IPS-NIHi11 (cell line): ENCODE results near the gene ARL4A.

ENCODE experiments used
- DNase-seq: peaks from one replicate; pipeline ENCODE4 v3.0.0; 2012; ENCODE audit warnings: mixed read lengths, low spot score

Gene ARL4A

DNA sequence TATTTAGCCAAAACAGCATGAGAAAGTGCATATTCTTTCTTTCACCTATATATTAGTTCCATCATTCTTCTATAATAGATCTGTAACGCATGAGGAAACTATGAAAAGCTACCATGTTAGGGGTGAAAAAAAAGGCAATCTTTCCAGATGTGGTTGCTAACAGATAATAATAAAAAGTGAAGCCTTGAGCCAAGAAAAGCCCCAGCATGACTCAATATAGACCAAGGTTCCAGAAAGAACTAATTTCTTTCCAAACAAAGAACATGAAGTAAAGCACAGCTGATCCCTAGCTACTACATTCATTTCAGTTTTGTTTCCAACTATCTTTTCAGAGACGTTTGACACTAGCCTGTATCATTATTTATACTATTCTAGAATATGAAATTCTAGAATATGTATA is 16.4 kb downstream of the ARL4A start:
- DNase-seq = no peak

DNA sequence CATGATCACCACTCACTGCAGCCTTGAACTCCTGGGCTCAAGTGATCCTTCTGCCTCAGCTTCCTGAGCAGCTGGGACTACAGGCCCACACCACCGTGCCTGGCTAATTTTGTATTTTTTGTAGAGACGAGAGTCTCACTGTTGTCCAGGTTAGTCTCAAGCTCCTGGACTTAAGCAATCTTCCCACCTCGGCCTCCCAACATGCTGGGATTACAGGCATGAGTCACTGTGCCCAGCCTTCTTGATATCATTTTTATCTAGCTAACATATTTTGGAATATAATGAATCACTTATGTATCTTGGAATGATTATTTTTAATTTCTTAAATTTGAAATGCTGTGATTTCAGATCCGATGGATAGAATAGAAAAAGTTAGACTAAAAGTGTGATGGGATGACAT is 18.4 kb downstream of the ARL4A start:
- no peak for DNase-seq

DNA sequence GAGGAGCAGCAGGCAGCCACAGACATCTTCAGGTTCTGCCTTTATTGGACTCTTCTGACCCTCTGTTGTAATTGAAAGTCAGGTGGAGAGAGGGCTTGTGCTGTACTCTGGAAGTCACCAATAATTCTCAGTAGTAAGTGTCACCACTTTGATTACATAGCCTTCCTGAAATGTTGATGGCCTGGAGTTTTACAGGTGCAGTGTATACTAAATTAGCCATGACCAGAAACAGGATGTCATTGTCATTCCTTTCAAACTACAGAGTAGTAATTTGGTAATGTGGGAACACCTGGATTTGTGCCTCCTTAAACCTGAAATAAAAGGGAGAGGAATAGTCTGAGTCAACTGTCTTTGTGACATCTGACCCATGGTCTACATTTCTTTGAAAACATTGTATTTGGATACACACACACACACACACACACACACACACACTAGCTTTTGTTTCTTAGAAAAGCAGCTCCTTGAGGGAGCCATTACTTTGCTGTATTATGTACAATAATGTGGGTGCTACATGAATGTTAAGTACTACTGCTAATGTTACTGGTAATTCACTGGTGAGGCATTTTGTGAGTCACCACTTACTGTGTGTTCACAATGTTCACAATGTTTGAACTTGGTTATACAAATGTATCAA is 19.6 kb downstream of the ARL4A start:
- DNase-seq = no peak

DNA sequence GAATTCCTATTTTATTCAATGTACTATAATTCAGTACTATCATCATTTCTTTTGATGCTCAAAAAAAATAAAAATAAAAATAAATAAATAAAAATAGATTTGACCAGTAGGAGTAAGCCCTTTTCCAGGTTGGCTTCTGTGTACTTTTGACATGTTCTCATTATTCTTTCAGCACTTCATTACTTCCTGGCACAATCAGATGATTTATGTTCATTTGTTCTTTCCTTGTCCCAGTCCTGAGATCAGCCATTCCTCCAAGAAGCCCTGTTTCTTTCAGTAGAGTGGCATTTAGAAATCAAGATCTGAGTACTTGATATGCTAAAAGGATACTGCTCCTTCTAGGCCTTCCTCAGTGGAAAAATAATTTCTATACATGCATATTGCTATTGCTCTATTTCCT is 20.9 kb downstream of the ARL4A start:
- no peak for DNase-seq

GRCh38 chr7:12709726-12710502 is 22.5 kb downstream of the ARL4A start:
- no peak for DNase-seq

- DNase-seq = no peak
Observed at GRCh38 chr7:12711124-12711523, 23.7 kb downstream of the ARL4A start.

DNA sequence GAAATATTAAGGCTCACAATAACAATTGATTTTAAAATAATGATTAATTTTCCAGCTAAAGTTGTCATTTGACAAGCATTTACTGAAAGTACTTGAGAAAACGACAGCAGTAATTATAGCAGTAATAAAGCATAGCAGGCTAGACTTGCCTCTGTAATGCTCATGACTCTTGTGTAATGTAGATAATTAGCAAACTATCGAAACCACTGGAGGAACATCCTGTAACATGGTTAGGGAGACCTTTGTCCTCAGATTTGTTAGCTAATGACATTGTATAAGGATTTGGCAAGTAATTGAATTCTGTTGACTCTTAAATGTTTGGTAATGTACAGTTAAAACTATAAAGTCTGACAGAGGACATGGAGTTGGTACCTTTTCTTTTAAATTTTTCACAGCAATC is 24.8 kb downstream of the ARL4A start:
- no peak for DNase-seq

GRCh38 chr7:12713625-12714378 is 26.4 kb downstream of the ARL4A start:
- no peak for DNase-seq

- no peak for DNase-seq
Observed at GRCh38 chr7:12714379-12714737, 26.9 kb downstream of the ARL4A start.

- peak; percentile 66 for DNase-seq
Observed at GRCh38 chr7:12715372-12716133, 28.1 kb downstream of the ARL4A start.

- no peak for DNase-seq
Observed at GRCh38 chr7:12716134-12716681, 28.8 kb downstream of the ARL4A start.

GRCh38 chr7:12716722-12717121 is 29.3 kb downstream of the ARL4A start:
- no peak for DNase-seq

GRCh38 chr7:12719141-12719919 is 31.9 kb downstream of the ARL4A start:
- DNase-seq = no peak

DNA sequence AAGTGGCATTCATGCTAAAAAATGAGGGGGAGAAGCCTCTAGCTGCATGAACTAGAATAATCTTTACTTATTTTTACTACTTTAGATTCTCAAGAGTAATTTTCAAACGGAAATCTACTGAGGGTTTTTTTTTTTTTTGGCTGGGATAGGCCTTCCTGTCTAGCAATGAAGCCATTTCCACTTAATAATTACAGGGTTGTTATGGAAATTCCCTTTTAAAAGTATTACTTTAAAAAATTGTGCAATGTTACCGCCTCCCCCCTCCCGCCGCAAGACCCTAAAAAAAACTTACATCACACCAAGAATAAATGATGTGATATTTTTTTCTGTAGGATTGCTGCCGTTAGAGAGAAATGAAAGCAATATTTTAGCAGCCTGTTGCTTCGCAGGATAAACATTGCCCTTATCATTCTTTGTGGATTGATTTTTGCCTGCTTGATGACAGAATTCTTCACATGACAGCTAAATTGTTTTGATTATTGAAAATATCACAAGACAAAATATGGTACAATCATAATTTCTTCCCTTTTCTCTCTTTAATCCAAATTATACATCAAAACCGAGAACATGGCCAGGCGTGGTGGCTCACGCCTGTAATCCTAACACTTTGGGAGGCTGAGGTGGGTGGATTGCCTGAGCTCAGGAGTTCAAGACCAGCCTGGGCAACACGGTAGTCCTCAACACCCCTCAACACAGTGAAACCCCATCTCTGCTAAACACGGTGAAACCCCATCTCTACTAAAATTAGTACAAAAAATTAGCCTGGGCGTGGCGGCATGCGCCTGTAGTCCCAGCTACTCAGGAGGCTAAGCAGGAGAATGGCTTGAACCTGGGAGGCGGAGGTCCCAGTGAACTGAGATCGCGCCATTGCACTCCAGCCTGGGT is 32.8 kb downstream of the ARL4A start:
- no peak for DNase-seq

GRCh38 chr7:12721286-12721830 is 33.9 kb downstream of the ARL4A start:
- DNase-seq = no peak

GRCh38 chr7:12722136-12722535 is 34.7 kb downstream of the ARL4A start:
- no peak for DNase-seq

GRCh38 chr7:12722636-12723605 is 35.5 kb downstream of the ARL4A start:
- no peak for DNase-seq

DNA sequence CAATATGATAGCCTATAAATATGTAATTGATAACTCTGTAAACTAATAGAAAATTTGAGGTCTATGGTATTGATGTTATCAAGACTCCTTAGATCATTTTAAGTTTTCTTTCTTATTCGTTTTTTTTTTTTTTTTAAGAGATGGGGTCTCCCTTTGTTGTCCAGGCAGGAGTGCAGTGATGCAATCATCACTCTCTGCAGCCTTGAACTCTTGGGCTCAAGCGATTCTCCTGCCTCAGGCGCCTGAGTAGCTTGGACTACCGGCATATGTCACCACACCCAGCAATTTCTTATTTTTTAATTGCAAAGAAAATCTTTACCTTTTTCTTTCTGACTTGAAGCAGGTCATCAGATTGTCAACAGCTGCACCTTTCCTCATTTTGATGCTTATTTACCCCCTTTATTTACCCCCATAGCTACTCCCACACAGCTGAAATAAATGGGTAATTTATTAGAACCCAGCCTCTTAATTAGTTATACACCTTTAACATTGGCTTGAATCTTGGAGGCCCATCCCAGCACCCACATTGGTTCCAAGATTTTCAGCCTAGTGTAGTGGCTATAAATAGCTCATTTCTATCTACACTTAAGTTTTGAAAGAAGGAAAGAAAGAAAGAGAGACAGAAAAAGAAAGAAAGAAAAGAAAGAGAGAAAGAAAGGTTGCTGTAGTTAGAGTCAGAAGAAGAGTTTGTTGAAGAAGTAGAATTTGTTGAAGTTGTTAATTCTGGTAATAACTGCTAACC is 38.3 kb downstream of the ARL4A start:
- no peak for DNase-seq
